NCI-H2171 treated with DMSO at 0.1 percent for 48 hours (cell line): ENCODE results near the gene LARP4B.
A peak's percentile ranks its signal among the peaks of the same experiment; 100 is the strongest.

Source experiments
- DNase-seq: peaks from one replicate; lab custom pipeline; 2025; lab: John Stamatoyannopoulos, UW

LARP4B gene

DNA sequence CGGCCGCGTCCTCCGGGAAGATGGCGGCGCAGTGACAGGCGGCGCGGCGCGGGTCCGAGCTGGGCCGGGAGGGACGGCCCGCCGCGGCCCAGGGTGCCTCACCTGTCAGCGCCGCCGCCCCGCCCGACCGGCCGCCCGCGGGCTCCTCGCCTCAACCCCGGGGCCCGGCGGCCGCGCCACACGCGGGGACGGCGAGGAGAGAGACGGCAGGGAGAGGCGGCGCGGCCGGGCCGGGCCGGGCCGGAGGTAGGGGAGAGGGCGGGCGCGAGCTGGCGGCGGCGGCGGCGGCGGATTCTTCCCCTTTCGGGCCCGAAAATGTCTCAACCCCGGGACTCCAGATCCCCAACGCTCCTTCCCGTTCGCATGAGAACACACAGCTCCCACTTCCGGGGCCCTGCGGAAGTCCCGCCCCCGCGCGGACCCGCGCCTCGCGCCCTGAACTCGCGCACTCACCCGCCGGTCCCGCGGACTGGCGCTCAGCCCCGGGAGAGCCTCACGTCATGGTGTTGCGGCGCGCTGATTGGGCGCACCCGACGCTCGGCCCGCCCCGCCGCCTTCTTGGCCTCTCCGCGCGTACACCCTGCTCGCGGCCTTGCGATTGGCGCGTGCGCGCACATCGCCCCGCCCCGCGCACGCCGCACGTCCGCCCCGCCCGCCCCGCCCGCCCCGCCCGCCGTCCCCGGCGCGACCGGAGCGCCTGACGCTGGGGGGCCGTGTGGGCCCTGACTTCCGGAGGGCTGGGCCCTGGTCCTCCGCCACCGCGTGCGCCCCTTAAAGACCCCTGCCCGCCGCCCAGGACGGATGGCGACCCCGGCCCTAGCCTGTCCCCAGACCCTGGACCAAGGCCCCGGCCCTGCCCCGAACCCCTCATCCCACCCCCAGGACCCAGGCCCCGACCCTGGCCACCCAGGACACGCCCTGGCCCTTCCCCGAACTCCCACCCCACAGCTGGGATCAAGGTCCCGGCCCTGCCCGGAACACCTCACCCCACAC, at the start of gene LARP4B:
Gene LARP4B (minus strand): TSS at position 380 of the 993 bp plus-strand sequence. CDS start 45,984 bp downstream, outside the sequence.
- DNase-seq = peak; percentile 89

DNA sequence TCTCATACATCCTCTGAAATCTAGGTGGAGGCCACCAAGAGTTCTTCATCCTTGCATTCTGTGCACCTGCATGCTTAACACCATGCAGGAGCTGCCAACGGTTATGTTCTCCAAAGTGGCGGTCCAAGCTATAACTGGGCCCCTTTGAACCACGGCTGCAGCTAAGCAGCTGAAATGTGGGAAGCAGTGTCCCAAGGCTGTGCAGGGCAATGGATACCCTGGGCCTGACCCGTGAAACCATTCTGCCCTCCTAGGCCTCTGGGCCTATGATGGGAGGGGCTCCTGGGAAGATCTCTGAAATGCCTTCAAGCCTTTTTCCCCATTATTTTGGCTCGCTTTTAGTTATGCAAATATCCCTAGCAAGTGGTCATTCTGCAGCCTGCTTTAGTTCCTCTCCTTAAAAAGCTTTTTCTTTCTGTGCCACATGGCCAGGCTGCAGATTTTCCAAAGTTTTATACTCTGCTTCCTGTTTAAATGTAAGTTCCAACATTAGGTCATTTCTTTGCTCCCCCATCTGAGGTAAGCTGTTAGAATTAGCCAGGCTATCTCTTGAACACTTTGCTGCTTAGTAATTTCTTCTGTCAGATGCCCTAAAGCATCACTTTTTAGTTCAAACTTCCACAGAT, 49.1 kb upstream of the LARP4B start:
- no peak for DNase-seq

DNA sequence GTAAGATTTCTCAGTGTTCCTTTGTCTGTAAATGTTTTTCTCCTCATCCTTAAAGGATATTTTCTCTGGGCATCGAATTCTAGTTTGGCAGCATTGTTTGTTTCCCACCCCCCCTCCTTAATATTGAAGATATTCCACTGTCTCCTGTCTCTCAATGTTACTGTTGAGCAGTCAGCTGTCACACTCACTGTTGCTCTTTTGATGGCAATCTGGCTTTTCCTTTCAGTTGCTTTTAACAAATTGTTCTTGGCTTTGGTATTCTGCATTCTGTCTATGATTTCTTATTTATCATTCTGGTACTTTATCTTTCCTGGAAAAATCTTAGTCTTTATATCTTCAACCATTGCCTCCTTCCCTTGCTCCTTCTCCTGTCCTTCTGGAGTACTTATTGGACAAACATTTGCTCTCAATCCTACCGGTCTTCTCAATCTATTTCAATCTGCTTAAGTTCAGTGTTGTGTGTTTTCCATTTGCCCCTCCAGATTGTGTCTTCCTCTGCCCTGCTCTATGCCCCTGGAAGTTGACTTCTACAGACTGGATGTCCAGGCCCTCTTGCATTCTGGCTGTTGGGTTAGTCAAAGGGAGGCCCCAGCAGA, 47.4 kb upstream of the LARP4B start:
- DNase-seq = no peak

DNA sequence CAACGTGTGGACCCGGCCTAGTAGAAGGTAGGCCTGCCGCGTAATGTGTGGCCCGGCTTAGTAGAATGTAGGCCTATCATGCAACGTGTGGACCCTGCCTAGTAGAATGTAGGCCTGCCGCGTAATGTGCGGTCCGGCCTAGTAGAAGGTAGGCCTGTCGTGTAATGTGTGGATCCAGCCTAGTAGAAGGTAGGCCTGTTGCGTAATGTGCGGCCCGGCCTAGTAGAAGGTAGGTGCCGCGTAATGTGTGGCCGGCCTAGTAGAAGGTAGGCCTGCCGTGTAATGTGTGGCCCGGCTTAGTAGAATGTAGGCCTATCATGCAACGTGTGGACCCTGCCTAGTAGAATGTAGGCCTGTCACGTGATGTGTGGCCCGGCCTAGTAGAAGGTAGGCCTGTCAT, 44.8 kb upstream of the LARP4B start:
- no peak for DNase-seq

DNA sequence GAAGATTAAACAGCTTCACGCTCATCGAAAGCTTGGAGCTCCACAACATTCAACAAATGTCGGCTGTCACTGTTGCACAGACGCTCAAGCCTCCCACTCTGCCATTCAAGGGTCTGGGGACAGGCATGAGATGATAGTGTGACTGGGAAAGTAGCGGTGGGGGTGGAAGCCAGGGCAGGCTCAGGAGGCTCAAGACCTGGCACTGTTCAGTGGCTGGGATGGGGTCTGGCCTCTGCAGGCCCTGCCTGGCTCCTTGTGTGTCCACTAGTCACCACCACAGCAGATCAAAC, 43.2 kb upstream of the LARP4B start:
- no peak for DNase-seq

DNA sequence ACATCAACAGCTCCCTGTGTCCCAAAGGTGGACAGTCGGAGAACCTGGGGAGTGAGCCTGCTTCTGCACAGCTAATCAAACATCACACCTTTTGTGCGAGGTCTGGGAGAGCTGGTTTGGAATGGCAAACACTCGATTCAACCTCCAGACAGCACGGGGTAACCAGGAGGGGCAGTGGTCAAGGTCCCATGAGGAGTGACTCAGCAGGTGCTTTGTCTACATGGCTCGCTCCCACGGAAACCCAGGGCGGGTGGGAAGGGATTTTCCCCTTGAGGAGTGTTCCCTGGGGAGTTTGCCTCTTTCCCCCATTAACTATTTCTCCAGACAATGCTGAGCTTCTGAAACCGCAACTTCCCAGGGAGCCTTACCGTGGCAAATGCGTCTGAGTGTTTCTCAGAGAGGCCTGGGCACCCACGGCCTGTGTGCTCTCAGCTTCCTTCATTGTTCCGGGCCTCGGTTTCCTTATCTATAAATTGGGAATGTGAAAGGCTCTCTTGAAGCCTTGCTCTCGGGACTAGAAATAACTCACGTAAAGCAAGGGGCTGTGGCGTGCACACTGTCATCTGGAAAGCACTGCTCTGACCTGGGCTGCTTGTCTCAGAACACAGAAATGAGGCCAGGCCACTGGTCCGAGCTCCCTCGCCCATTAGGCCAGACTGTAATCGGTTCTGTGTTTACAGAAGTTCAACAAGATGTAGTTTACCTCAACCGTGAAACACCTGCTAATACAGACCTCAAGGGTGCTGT, 42.7 kb upstream of the LARP4B start:
- DNase-seq = no peak

DNA sequence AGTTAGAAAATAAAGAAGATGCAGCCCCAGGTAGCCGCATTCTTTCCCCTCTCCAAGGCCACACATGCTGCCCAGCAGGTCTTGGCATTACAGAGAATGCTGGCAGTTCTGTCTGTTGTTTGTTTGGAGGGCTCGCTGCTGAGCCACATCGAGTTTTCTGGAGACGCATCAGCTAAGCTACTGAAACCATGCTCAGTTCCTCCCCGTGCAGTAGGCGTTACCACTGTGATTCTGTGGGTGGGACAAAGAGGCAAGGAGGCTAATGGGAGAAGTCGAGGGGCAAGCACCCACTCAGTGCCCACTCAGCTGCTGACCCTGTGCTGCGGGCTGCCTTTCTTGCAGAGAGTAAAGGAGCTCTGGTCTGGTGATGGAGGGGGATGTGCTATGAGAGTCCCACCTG, 41.3 kb upstream of the LARP4B start:
- DNase-seq = no peak

DNA sequence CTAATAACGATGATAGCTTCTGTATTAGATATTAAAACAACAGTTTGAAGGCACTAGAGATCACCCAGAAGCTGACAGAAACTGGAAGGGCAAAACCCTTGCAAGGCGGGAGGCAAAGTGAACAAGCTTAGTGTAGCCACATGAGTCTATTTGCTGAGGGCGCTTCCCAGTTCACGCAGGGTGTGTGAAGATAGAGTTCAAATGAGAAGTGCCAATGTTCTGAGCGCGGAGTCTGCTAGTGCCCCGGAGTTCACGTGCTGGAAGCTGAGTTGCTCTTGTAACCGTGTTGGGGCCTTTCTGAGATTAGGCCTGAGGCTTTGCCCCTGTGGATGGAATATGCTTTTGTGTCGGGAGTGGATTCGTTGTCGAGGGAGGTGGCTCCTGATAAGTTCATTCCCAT, 40.1 kb upstream of the LARP4B start:
- no peak for DNase-seq

DNA sequence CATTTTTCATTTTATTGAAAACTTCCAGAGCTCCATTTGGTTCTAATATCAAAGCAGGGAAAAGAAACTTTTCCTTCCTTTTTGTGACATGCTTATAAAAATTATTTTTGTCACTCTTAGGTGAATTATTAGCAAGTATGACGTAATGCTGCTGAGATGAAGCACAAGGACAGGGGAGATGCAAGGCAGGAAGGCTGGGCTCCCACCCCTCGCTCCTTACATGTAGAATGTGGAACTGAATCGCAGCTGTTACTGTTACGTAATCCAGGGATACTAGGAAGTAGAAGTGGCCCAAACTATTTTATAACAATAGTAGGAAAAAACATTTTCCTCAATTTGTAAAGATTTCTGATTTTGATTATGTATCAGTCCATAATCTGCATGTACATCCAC, 39.6 kb upstream of the LARP4B start:
- no peak for DNase-seq

DNA sequence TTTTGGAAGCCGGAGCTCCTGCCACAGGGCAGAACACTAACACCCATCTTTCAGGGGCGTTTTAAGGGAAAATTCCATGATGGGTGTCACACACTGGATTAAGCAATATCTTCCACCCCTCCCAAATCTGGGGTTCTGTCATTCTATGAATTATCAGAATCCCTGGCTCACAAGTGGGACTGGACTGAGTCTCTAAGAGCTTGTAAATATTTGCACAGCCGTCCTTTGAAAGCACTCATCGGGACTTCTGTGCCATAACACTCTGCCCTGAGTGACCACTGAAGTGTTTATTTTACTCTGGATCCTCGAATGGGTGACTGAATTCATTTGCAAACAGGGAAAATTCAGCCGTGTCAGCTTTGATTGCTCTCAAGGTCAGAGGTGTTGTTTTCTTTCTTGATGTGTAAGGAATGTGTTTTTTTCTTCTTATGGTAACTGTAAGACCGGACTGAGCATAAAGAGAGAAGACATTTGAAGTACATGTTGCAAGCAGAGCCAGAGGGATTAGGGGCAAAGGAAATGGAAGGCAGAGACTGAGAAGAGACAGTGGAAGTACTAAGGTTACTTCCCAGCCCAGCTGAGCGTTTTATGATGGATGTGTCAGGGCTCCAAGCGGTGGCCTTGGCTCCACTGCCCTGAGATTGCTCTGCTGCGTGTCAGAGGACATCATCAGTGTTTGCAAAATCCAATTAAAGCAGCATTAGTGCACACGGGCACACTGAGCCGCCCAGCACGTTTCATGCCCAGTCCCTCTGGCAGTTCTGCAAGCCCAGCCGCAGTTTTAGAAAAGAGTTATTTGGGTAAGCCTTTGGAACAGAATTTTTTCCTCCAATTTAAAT, 39.0 kb upstream of the LARP4B start:
- DNase-seq = no peak

DNA sequence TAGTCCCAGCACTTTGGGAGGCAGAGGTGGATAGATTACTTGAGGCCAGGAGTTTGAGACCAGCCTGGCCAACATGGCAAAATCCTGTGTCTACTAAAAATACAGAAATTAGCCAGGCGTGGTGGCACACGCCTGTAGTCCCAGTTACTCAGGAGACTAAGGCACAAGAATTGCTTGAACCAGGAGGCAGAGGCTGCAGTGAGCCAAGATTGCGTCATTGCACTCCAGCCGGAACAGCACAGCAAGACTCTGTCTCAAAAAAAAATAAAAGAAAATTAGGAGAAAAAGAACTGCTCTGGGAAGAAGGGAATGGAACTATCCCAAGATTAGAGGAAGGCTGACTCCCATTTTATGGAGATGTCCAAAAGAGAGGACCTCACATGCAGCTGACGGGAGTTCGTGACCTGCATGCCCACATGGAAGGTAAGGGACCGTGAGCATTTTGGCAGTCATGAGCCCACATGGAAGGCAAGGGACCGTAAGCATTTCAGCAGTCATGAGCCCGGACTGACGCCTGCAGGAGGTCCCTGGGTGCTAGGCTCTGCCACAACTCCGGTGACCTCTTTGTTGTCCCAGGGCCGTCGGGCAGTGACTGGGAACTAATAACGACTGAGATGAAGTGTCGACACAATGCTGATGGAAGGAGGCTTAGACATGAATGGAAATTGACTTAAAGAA, 38.1 kb upstream of the LARP4B start:
- DNase-seq = no peak

DNA sequence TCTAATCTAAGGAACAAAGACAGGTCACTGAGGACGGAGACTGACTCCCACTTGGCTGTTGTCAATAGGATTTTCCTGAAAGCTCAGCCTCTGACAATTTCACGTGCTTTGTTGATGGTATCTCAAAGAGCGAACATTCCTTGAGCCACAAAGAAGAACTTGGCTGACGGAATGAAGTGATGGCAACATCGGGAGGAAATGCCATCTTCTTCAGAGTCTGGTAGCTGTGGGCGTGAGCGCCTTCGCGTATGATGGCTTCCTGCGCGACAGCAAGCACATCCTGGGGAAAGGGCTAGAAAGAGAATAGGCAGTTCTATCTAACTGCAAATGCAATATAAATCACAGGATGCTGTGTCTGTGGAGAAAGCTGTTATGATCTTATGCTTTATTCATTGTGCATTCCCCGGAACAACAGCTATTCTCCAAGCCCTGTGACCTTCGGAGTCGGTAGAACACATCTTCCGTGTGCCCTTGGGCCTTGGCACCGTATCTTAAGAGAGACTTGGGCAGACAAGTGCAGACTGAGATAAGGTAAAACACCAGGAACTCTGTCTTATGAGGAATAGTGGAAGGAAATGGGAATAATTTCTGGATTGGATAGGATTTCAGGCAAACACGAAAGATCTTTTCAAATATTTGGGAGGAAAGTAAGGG, 37.2 kb upstream of the LARP4B start:
- DNase-seq = no peak

DNA sequence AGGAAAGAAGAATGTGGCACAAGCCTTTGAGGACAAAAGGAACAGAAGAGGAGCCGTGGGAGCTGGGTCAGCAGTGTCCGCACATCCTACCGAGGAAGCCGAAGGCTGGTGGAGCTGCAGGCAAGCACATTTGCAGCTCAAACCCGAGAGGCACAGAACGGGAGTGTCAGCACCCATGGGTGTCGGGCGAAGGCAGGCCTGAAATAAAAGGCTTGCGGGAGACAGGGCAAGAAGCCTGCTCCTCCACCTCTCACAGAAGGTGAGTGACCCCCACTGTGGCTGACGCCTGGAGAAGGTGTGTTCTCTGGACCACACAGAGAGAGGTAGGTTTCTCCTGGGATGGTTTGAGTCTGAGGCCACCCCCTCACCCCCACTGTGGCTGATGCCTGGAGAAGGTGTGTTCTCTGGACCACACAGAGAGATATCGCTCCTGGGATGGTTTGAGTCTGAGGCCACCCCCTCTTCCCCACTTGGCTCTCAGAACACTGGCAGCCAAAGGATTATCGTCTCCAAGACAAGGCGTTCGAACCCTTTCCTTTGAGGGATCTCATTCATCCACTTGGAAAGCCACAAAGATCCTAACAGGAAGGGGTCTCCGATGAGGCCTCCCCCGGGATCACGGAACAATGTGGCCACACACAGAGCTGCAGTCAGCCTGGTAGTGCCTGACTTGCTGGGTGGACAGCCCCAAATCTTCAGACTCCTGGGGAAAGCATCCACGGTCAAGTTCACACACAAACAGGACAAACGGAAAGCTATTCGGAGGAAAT, 35.1 kb upstream of the LARP4B start:
- no peak for DNase-seq

DNA sequence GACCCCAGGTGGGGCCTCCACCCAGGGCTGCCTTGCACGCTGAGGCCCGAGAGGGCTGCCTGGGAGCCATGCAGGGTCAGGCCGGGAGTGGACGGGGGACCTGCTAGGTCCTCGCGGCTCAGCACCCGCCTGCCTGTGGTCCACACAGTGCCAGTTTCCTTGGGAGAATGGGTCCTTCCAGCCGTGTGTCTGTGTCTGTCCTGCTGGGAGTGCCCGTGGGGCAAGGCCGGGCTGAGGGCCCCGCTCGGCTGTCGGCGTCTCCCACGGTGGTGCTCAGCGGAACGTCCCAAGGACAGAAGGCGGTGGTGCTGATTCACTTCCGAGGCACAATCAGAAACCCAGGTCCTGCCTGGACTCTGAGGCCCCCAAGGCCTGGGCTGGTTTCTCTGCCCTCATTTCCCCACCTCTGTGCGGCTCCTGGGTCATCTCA, 33.5 kb upstream of the LARP4B start:
- DNase-seq = no peak

DNA sequence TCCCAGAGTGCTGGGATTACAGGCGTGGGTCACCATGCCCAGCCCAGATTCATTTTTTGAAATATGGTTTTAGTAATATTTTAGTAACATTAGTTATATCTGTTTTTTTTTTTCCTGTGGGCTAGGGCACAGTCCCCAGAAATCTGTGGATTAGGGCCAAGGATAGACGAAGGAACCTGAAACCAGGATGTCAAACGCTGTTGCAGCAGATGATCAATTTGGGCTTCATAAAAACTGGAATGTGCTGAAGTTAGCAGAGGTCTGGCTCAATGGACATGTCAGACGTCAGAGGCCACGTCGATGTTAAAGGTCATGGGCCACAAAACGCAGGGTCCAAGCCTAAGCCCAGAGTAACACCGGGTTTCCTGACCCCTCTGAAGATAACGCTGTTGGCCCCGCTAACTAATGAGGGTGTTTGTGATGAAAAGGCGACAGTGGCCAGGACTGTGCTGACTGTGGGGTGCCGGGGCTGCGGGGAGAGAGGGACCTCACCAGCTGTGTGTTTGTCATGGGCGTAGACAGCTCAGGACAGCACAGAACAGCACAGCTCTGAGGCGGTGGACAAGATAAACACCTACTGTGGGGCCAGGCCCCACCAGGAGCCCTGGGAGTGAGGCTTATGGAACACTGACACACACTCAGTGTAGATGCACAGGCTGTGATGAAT, 32.9 kb upstream of the LARP4B start:
- DNase-seq = no peak

DNA sequence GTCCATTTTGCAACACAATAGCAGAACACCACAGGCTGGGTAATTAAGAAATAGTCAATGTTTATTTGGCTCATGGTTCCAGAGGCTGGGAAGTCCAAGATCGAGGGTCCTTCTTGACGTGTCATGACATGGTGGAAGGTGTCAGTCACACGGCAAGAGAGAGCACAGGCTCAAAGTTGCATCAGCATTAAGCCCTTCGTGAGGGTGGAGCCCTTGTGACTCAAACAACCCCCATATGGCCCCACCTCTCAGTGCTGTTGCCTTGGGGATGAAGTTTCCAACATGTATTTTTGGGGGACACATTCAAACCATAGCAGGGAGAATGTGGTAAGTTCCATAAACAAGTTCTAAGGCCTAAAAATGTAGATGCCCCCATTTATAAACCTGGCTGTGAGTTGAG, 32.1 kb upstream of the LARP4B start:
- no peak for DNase-seq

DNA sequence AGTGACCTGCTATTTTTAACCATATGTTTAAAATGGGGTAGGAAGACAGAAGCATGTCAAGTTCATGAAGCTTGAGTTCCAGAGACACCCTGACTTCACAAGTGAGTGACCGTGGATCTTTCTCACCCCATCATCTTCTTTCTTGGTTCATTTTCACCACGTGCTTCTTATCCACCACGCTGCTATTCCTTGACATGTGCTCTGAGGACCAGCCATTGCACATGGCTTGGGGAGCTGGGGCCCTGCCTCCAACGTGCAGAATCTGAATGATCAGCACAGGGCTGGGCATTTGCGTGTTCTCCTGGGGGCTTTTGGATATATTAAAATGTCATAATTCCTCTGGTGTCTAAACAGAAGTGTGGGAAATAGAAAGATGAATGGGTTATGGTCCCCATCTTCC, 31.7 kb upstream of the LARP4B start:
- DNase-seq = no peak

DNA sequence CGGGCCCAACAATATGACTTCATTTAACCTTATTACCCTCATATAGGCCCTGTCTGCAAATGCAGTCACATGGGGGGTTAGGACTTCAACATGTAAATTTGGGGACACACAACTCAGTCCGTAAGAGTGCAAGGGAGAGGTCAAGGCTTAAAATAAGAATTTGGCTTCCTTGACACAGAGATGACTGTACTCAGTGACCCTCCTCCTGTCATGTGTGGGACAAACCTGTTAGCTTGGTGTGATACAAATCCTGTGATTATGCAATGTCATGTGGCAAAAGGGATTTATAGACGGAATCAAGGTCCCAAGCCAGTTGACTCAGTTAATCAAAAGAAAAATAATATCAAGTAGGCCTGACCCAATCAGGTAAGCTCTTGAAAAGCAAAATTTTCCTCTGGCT, 30.8 kb upstream of the LARP4B start:
- no peak for DNase-seq

DNA sequence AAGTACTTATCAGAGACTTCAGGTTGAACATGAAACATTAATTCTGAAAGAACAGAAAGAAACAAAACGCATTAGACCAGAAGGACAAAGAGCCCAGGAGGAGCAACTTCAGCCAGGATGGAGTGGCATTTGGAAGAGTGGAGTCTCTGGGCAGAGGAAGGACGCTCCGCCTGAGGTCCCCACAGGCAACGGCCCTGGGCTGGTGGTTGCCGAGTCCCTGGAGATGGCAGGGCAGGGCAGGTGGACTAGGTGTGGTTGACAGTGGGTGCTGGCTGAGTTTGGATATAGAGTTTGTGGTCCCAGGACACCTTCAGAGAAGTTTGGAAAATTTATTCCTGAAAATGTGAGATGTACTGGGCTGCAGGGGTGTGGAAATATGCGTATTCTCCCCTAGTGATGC, 27.4 kb upstream of the LARP4B start:
- no peak for DNase-seq
